ENCODE data around the gene NADK.

- TF ChIP-seq CTCF (IDR thresholded peaks at IDR 0.05) (no peak), POLR2A (IDR thresholded peaks at IDR 0.05) (no peak)
These were observed 49.0 kb upstream of the NADK start for GRCh38 chr1:1827089-1827848.
